H9 (cell line): ENCODE measurements around the gene TTC9. TPM values are rescaled to one million over a fixed set of nuclear protein-coding genes. Genes with fewer than 3 reads are reported as not detected.

Experiments used
- DNase-seq: peaks from one replicate; pipeline ENCODE4 v3.0.0-alpha.2; 2017
- H2AFZ ChIP-seq: one replicate; pipeline ENCODE4 v1.6.1; 2013; ENCODE audit warnings: mild to moderate bottlenecking, low read length, control low read depth, moderate library complexity
- H2AK5ac ChIP-seq: 2 replicates; pipeline ENCODE4 v1.6.1; 2013; ENCODE audit warnings: low read length, control low read depth, mixed read lengths; ENCODE audit not compliant: insufficient read length
- H2BK120ac ChIP-seq: one replicate; pipeline ENCODE4 v1.6.1; 2013; ENCODE audit warnings: low read depth, mild to moderate bottlenecking, low read length, control low read depth, inconsistent platforms; ENCODE audit not compliant: poor library complexity, severe bottlenecking
- H2BK12ac ChIP-seq: 2 replicates; pipeline ENCODE4 v1.6.1; 2013; ENCODE audit warnings: low read length, control low read depth, mixed read lengths, low read depth; ENCODE audit not compliant: insufficient read length
- H2BK15ac ChIP-seq: 2 replicates; pipeline ENCODE4 v1.6.1; 2013; ENCODE audit warnings: low read depth, low read length, control low read depth
- H2BK20ac ChIP-seq: one replicate; pipeline ENCODE4 v1.6.1; 2013; ENCODE audit warnings: low read depth, mild to moderate bottlenecking, low read length, control low read depth, inconsistent platforms; ENCODE audit not compliant: poor library complexity, severe bottlenecking
- H2BK5ac ChIP-seq: 2 replicates; pipeline ENCODE4 v1.6.1; 2013; ENCODE audit warnings: low read length, control low read depth, mixed read lengths; ENCODE audit not compliant: insufficient read length
- H3K14ac ChIP-seq: 2 replicates; pipeline ENCODE4 v1.6.1; 2013; ENCODE audit warnings: low read length, control low read depth; ENCODE audit not compliant: insufficient read depth
- H3K18ac ChIP-seq: 2 replicates; pipeline ENCODE4 v1.6.1; 2013; ENCODE audit warnings: low read depth, mild to moderate bottlenecking, mixed read lengths, low read length, control low read depth; ENCODE audit not compliant: insufficient read length
- H3K23ac ChIP-seq: 2 replicates; pipeline ENCODE4 v1.6.1; 2013; ENCODE audit warnings: low read length, control low read depth, mixed read lengths, low read depth; ENCODE audit not compliant: insufficient read length
- H3K23me2 ChIP-seq: 2 replicates; pipeline ENCODE4 v1.6.1; 2013; ENCODE audit warnings: low read depth, mild to moderate bottlenecking, mixed read lengths, low read length, control low read depth; ENCODE audit not compliant: insufficient read length, poor library complexity, severe bottlenecking
- H3K27ac ChIP-seq: 2 replicates; pipeline ENCODE4 v1.5.1; 2013; ENCODE audit warnings: low read length, control low read depth, mixed read lengths, low read depth; ENCODE audit not compliant: insufficient read length
- H3K27me3 ChIP-seq: 2 replicates; pipeline ENCODE4 v1.6.1; 2013; ENCODE audit warnings: low read length, control low read depth, inconsistent platforms; ENCODE audit not compliant: insufficient read depth
- H3K4ac ChIP-seq: 2 replicates; pipeline ENCODE4 v1.6.1; 2013; ENCODE audit warnings: low read depth, mild to moderate bottlenecking, control low read depth, inconsistent platforms, low read length, moderate library complexity
- H3K4me1 ChIP-seq: 2 replicates; pipeline ENCODE4 v1.6.1; 2013; ENCODE audit warnings: low read length, control low read depth, inconsistent platforms; ENCODE audit not compliant: insufficient read depth
- H3K4me2 ChIP-seq: 2 replicates; pipeline ENCODE4 v1.6.1; 2013; ENCODE audit warnings: low read length, control low read depth, mixed read lengths; ENCODE audit not compliant: insufficient read length, insufficient read depth
- H3K56ac ChIP-seq: 2 replicates; pipeline ENCODE4 v1.6.1; 2013; ENCODE audit warnings: low read depth, mild to moderate bottlenecking, mixed read lengths, low read length, control low read depth; ENCODE audit not compliant: insufficient read length
- H3K79me1 ChIP-seq: 2 replicates; pipeline ENCODE4 v1.6.1; 2013; ENCODE audit warnings: low read depth, mild to moderate bottlenecking, moderate library complexity, low read length, control low read depth, inconsistent platforms; ENCODE audit not compliant: insufficient read depth, poor library complexity, severe bottlenecking
- H3K79me2 ChIP-seq: 2 replicates; pipeline ENCODE4 v1.6.1; 2013; ENCODE audit warnings: low read length, control low read depth, inconsistent platforms; ENCODE audit not compliant: insufficient read depth
- H3K9ac ChIP-seq: 2 replicates; pipeline ENCODE4 v1.6.1; 2013; ENCODE audit warnings: low read length, control low read depth, mixed read lengths; ENCODE audit not compliant: insufficient read length; ENCODE audit errors: extremely low read depth
- H3K9me3 ChIP-seq: one replicate; pipeline ENCODE4 v1.6.1; 2013; ENCODE audit warnings: low read depth, low read length, inconsistent platforms; ENCODE audit not compliant: control insufficient read depth
- H3T11ph ChIP-seq: one replicate; pipeline ENCODE4 v1.6.1; 2013; ENCODE audit warnings: mild to moderate bottlenecking, low read length, control low read depth, inconsistent platforms
- H4K20me1 ChIP-seq: one replicate; pipeline ENCODE4 v1.6.1; 2013; ENCODE audit not compliant: control insufficient read depth, insufficient read length, insufficient read depth
- H4K5ac ChIP-seq: 2 replicates; pipeline ENCODE4 v1.6.1; 2013; ENCODE audit warnings: low read depth, mild to moderate bottlenecking, mixed read lengths, low read length, control low read depth; ENCODE audit not compliant: insufficient read length
- H4K8ac ChIP-seq: replicated peaks from 2 replicates; pipeline ENCODE4 v1.6.1; 2013; ENCODE audit warnings: low read length, control low read depth, mixed read lengths, low read depth; ENCODE audit not compliant: insufficient read length
- H4K91ac ChIP-seq: 2 replicates; pipeline ENCODE4 v1.6.1; 2013; ENCODE audit warnings: low read depth, mild to moderate bottlenecking, moderate library complexity, mixed read lengths, low read length, control low read depth; ENCODE audit not compliant: insufficient read length
- H3K27ac Mint-ChIP-seq, 3 experiments: 2 replicates in 2 of 3; 3 replicates in 1 of 3; pipeline ENCODE4 v1.8.0; 2020 to 2021; ENCODE audit warnings: mixed read lengths in 3 of 3, mild to moderate bottlenecking in 1 of 3, moderate library complexity in 1 of 3
- H3K27me3 Mint-ChIP-seq: 2 replicates; pipeline ENCODE4 v1.8.0; 2021; ENCODE audit warnings: low read depth, mild to moderate bottlenecking, moderate library complexity, mixed read lengths
- H3K36me3 Mint-ChIP-seq, 3 experiments: 2 replicates in 2 of 3; 3 replicates in 1 of 3; pipeline ENCODE4 v1.8.0; 2020 to 2021; ENCODE audit warnings: low read depth in 3 of 3, mixed read lengths in 3 of 3; ENCODE audit not compliant: insufficient read depth in 1 of 3
- H3K4me1 Mint-ChIP-seq, 2 experiments: 2 replicates each; pipeline ENCODE4 v1.8.0; 2020; ENCODE audit warnings: mixed read lengths in 2 of 2
- H3K4me3 Mint-ChIP-seq, 2 experiments: 2 replicates in 1 of 2; 3 replicates in 1 of 2; pipeline ENCODE4 v1.8.0; 2020 to 2021; ENCODE audit warnings: mild to moderate bottlenecking in 2 of 2, mixed read lengths in 2 of 2, moderate library complexity in 1 of 2
- H3K9me3 Mint-ChIP-seq, 2 experiments: 2 replicates in 1 of 2; 3 replicates in 1 of 2; pipeline ENCODE4 v1.8.0; 2020; ENCODE audit warnings: mild to moderate bottlenecking in 2 of 2, mixed read lengths in 2 of 2, moderate library complexity in 1 of 2
- total RNA-seq: library from RNA; stranded (reverse); gene quantifications from 2 replicates; pipeline ENCODE4 v1.2.1, GENCODE V29; 2021
- TF ChIP-seq, protein P1 (sequence below): fragments of 200-600 bp; sonication (generic); conservative IDR thresholded peaks from 3 replicates; pipeline ENCODE4 v1.8.0; 2021; ENCODE audit warnings: antibody characterized with exemption, mild to moderate bottlenecking

Gene TTC9
- total RNA-seq, 1 experiment from 2014 or later: 17.4 TPM

DNA sequence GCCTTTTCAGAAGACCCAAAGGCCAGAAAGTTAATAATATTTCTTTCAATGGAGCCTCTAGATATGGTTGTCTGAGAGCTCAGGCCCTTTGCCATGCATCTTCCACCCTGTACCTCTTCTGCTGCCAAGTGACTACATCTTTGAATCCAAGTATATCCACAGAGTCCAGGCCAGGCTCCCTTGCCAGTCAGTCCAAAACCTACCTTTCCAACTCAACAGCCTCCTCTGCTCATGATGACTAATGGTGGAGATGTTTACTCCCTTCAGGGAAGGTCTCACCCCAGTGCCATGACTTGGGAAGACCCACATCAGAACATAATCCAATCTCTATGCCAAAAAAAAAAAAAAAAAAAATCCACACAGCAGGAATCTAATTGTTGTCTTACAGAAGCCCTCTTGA, 20.4 kb downstream of the TTC9 start:
- Mint-ChIP-seq H3K4me3 (no peak overlapping the region; a peak in 1 of 5 replicates), H3K4me1 (peaks cover 60 to 78% of the 10 kb centered on the region in 2 experiments), H3K27me3 (no peaks in the 10 kb centered on the region), H3K36me3 (peaks cover 13 to 32% (median 24%) of the 10 kb centered on the region in 3 experiments; a peak in 6 of 7 replicates), H3K27ac (peak overlapping the region in 2 of 3 experiments; percentile 76 to 88; a peak in 6 of 7 replicates), H3K9me3 (no peaks in the 10 kb centered on the region)
- no peak overlapping the region for H2BK5ac ChIP-seq
- H2BK12ac ChIP-seq: no peak overlapping the region
- DNase-seq: no peak
- H3K18ac ChIP-seq: no peak overlapping the region
- H3K4me2 ChIP-seq: no peak overlapping the region
- no peak overlapping the region for H3T11ph ChIP-seq
- no peaks in the 10 kb centered on the region for H4K20me1 ChIP-seq
- peaks cover 28% of the 10 kb centered on the region for H3K4me1 ChIP-seq
- no peak overlapping the region for H3K56ac ChIP-seq
- H4K5ac ChIP-seq: no peak overlapping the region
- H2BK20ac ChIP-seq: no peak overlapping the region
- H2BK15ac ChIP-seq: no peak overlapping the region
- no peak overlapping the region for H3K14ac ChIP-seq
- H4K91ac ChIP-seq: no peak overlapping the region
- H2AK5ac ChIP-seq: no peak overlapping the region
- no peak overlapping the region for H3K23ac ChIP-seq
- no peak overlapping the region for H3K27ac ChIP-seq
- no peaks in the 10 kb centered on the region for H3K23me2 ChIP-seq
- H3K9me3 ChIP-seq: no peaks in the 10 kb centered on the region
- H3K4ac ChIP-seq: no peak overlapping the region
- TF ChIP-seq, protein P1, sequence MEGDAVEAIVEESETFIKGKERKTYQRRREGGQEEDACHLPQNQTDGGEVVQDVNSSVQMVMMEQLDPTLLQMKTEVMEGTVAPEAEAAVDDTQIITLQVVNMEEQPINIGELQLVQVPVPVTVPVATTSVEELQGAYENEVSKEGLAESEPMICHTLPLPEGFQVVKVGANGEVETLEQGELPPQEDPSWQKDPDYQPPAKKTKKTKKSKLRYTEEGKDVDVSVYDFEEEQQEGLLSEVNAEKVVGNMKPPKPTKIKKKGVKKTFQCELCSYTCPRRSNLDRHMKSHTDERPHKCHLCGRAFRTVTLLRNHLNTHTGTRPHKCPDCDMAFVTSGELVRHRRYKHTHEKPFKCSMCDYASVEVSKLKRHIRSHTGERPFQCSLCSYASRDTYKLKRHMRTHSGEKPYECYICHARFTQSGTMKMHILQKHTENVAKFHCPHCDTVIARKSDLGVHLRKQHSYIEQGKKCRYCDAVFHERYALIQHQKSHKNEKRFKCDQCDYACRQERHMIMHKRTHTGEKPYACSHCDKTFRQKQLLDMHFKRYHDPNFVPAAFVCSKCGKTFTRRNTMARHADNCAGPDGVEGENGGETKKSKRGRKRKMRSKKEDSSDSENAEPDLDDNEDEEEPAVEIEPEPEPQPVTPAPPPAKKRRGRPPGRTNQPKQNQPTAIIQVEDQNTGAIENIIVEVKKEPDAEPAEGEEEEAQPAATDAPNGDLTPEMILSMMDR: no peak
- H4K8ac ChIP-seq: no peak overlapping the region
- H3K27me3 ChIP-seq: no peaks in the 10 kb centered on the region
- H3K79me2 ChIP-seq: peaks cover 18% of the 10 kb centered on the region; the same call in 1 of the 2 replicates
- H2BK120ac ChIP-seq: no peak overlapping the region
- H3K79me1 ChIP-seq: no peaks in the 10 kb centered on the region
- no peak overlapping the region for H3K9ac ChIP-seq
- no peak overlapping the region for H2AFZ ChIP-seq
